Muscle of leg (tissue), 16 donors: Measurements from ENCODE around the gene HRH3. TPM values are rescaled to one million over a fixed set of nuclear protein-coding genes. Genes with fewer than 3 reads are reported as not detected.

Source experiments
- DNase-seq: peaks from one replicate; pipeline ENCODE4 v3.0.0; 2013
- H3K27ac ChIP-seq: one replicate; pipeline ENCODE4 v1.5.1; 2013; ENCODE audit warnings: mild to moderate bottlenecking, low read length, control low read depth
- H3K27me3 ChIP-seq: one replicate; pipeline ENCODE4 v1.6.1; 2013; ENCODE audit warnings: low read length; ENCODE audit not compliant: control insufficient read depth, insufficient read depth
- H3K36me3 ChIP-seq: one replicate; pipeline ENCODE4 v1.6.1; 2013; ENCODE audit warnings: low read length; ENCODE audit not compliant: control insufficient read depth, insufficient read depth
- H3K4me1 ChIP-seq: one replicate; pipeline ENCODE4 v1.6.1; 2013; ENCODE audit warnings: low read length; ENCODE audit not compliant: control insufficient read depth, insufficient read depth
- H3K4me3 ChIP-seq: one replicate; pipeline ENCODE4 v1.5.1; 2013; ENCODE audit warnings: low read length, control low read depth
- H3K9me3 ChIP-seq: replicated peaks from 2 replicates; pipeline ENCODE4 v1.6.1; 2013; ENCODE audit warnings: low read depth, low read length; ENCODE audit not compliant: control insufficient read depth
- WGBS: methylation state at CpG from one replicate; pipeline ENCODE4 v1.1.5; 2013; ENCODE audit warnings: missing lambda C conversion rate; ENCODE audit not compliant: insufficient coverage; 5-methylcytosine and 5-hydroxymethylcytosine counted together
- long read RNA-seq, 11 donors: transcript quantifications; one replicate each; lab custom pipeline, GENCODE V29; 2026
- polyA plus RNA-seq, 8 donors: library from polyadenylated mRNA; unstranded; fragments of 120-200 nt; gene quantifications; one replicate each; pipeline versions ENCODE4 v1.2.1 to v1.2.3, GENCODE V29; 2013; ENCODE audit warnings: inconsistent platforms in 1 of 8, low replicate concordance in 1 of 8; ENCODE audit not compliant: insufficient read length in 8 of 8, insufficient read depth in 1 of 8
- total RNA-seq: library from RNA; stranded (reverse); fragments of 120-200 nt; gene quantifications from one replicate; pipeline ENCODE4 v1.2.4, GENCODE V29; 2013

Gene HRH3
- total RNA-seq (0.35 TPM), polyA plus RNA-seq (1 to 10 TPM in 1 of 8 donors, under 1 TPM in 7; 0.09 to 1.3 (median 0.54) TPM)
- long read RNA-seq, donor 1: 0 reads
- long read RNA-seq, donor 2: 0 reads
- long read RNA-seq, donor 3, partial matches to known transcripts: 0 of 1 reads
- long read RNA-seq, donor 3, other reads (novel, unspliced or antisense): 0 of 1 reads
- long read RNA-seq, donor 4: 0 reads
- long read RNA-seq, donor 5: 0 reads
- long read RNA-seq, donor 6: 0 reads
- long read RNA-seq, donor 7: 0 reads
- long read RNA-seq, donor 8: 0 reads
- long read RNA-seq, donor 9: 0 reads
- long read RNA-seq, donor 10: 0 reads
- long read RNA-seq, donor 11, partial matches to known transcripts: 0 of 1 reads
- long read RNA-seq, donor 11, other reads (novel, unspliced or antisense): 0 of 1 reads

DNA sequence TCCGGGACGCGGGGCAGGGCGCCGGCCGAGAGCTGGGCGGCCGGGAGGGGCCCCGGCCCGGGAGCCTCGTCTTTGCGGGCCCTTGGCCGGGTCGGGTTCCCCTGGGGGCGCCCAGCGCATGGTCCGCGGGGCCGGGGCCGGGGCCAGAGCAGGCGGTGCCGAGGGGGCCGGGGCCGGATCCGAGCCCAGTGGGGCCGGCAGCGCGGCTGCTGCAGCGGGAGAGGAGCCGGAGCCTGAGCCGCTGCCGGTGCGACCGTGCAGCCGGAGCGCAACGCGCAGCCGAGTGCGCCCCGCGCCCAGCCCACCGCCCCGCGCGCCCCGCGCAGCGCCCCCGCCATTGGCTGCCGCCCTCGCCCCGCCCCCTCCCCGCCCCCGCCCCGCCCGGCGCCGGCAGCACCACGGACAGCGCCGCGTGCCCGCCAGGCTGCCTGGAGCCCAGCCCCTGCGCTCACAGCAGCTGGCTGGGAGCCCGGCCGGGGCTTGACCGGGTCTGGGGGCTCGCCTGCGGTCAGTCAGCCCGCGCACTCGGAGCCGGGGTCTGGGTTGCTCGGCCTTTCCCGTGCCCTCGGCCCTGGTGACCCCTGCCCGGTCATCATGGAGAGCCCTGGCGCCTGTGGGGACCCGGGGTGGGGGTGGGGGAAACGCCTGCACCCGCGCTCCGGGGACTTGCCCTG lies at the start of gene HRH3:
Gene HRH3, minus strand, starts transcription at position 287 of the 674 bp plus-strand sequence. CDS start 308 bp downstream, outside the sequence.
- Histone ChIP-seq H3K4me1 (peaks cover 22% of the 10 kb centered on the region), H3K27ac (no peak within 1 kb of the TSS), H3K27me3 (peaks cover 88% of the 10 kb centered on the region), H3K9me3 (no peaks in the 10 kb centered on the region), H3K4me3 (no peak within 1 kb of the TSS), H3K36me3 (no peaks in the 10 kb centered on the region)
- under 1% methylated on average over 67 of the region's 84 CpGs for WGBS
- peak; percentile 69 for DNase-seq

DNA sequence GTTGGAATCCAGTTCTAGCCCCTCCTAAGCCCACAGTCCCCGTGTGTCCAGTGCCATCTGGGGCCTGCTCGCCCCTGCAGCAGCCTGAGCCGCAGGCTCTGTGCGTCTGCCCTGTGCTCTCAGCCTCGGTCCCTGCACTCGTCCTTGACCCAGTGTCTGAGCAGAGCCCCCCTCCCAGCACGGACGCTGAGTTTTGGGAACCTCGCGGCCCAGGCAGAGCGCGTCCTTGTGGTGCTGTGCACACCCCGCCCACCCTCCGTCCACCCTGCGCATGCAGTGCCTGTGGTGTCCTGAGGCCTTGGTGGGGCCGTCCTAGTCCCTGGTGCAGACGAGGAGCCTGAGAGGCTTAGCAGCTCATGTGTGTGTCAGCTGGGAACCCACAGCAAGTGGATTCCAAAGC lies 49.8 kb upstream of the HRH3 start:
- no peak overlapping the region for H3K4me3 ChIP-seq
- H3K9me3 ChIP-seq: peaks cover 5% of the 10 kb centered on the region
- 76% methylated on average over 15 of the region's 17 CpGs for WGBS
- H3K27ac ChIP-seq: no peak overlapping the region
- no peak for DNase-seq
- peaks cover 37% of the 10 kb centered on the region for H3K4me1 ChIP-seq
- no peaks in the 10 kb centered on the region for H3K27me3 ChIP-seq
- peaks cover 55% of the 10 kb centered on the region for H3K36me3 ChIP-seq

- WGBS: 69% methylated on average over 14 of the region's 14 CpGs
- no peak for DNase-seq
- Histone ChIP-seq H3K9me3 (peaks cover 8% of the 10 kb centered on the region), H3K36me3 (peaks cover 59% of the 10 kb centered on the region), H3K4me1 (peaks cover 33% of the 10 kb centered on the region), H3K4me3 (no peak overlapping the region), H3K27me3 (no peaks in the 10 kb centered on the region), H3K27ac (no peak overlapping the region)
Observed at GRCh38 chr20:62269378-62269777, 49.3 kb upstream of the HRH3 start.

GRCh38 chr20:62268228-62268900 lies 48.3 kb upstream of the HRH3 start:
- Histone ChIP-seq H3K36me3 (peaks cover 56% of the 10 kb centered on the region), H3K27ac (no peak overlapping the region), H3K4me3 (no peak overlapping the region), H3K27me3 (no peaks in the 10 kb centered on the region), H3K9me3 (peaks cover 8% of the 10 kb centered on the region), H3K4me1 (peaks cover 27% of the 10 kb centered on the region)
- DNase-seq: no peak
- 100% methylated on average over 3 of the region's 7 CpGs for WGBS

DNA sequence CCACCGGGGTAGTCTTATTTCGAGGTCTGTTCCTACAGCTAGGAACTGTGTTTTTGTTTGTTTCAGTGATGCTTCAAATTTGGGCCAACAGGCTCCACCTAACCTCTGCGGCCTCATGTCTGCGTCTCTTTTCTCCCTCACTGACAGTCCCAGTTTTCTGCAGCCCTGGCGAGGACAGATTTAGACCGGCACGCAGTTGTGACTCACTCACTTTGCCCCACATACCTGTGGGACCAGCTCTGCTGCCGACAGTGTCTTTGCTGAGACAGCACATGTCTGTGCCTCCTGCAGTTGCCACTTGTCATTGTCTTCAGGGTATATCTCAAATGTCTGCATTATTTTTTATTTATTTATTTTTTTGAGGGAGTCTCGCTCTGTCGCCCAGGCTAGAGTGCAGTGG lies 47.5 kb upstream of the HRH3 start:
- Histone ChIP-seq H3K36me3 (peaks cover 56% of the 10 kb centered on the region), H3K27ac (peak overlapping the region; percentile 70), H3K4me1 (peaks cover 27% of the 10 kb centered on the region), H3K27me3 (no peaks in the 10 kb centered on the region), H3K9me3 (peaks cover 8% of the 10 kb centered on the region), H3K4me3 (no peak overlapping the region)
- 92% methylated on average over 5 of the region's 10 CpGs for WGBS
- peak; percentile 39 for DNase-seq

DNA sequence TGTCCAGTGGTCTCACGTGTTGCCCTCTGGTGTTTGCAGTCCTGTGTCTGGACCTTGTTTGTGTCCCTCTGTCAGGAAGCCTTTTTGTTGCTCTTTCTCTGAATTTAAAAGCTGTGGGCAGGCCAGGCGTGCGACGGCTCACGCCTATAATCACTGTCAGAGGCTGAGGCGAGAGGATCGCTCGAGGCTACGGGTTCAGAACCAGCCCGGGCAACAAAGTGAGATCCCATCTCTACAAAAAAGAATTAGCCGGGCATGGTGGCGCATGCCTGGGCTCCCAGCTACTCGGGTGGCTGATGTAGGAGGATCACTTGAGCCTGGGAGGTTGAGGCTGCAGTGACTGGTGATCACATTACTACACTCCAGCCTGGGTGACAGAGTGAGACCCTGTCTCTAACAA lies 46.8 kb upstream of the HRH3 start:
- Histone ChIP-seq H3K27me3 (no peaks in the 10 kb centered on the region), H3K4me3 (no peak overlapping the region), H3K36me3 (peaks cover 56% of the 10 kb centered on the region), H3K4me1 (peaks cover 27% of the 10 kb centered on the region), H3K27ac (peak overlapping the region; percentile 70), H3K9me3 (peaks cover 8% of the 10 kb centered on the region)
- WGBS: 100% methylated on average over 3 of the region's 13 CpGs
- DNase-seq: no peak

DNA sequence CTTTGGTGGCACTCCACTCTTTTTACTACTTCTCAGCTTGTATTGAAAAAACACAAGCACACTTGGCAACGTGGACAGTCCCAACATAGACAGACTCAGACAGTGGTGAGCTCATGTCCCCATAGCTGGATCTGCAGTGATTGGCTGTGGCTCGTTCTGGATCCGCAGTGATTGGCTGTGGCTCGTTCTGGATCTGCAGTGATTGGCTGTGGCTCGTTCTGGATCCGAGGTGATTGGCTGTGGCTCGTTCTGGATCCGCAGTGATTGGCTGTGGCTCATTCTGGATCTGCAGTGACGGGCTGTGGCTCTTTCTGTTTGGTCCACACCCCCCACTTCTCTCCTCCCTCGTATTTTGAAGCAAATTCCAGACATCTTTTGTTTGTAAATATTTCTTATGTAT lies 46.3 kb upstream of the HRH3 start:
- Histone ChIP-seq H3K27ac (no peak overlapping the region), H3K9me3 (peaks cover 8% of the 10 kb centered on the region), H3K36me3 (peaks cover 58% of the 10 kb centered on the region), H3K4me1 (peaks cover 27% of the 10 kb centered on the region), H3K27me3 (no peaks in the 10 kb centered on the region), H3K4me3 (no peak overlapping the region)
- 91% methylated on average over 6 of the region's 10 CpGs for WGBS
- no peak for DNase-seq

DNA sequence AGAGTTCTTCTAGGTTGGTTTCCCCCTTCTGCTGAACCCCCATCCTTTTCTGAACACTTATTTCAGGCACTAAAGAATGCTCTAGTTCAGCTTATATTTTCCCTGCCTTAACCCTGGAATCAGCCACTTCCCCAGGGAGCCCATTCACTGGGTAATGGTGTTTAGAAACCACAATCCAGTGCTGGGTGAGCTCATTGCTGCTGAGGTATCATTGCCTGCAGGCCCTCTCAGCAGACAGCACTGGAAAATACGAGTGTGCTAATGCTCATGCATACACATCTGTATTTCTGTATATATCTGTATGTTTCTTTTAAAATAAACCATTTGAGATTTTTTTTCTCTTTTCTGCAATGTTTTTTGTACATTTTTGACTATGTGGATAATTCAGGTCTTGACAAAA lies 45.3 kb upstream of the HRH3 start:
- Histone ChIP-seq H3K27ac (no peak overlapping the region), H3K4me3 (no peak overlapping the region), H3K4me1 (peaks cover 21% of the 10 kb centered on the region), H3K9me3 (peaks cover 8% of the 10 kb centered on the region), H3K27me3 (no peaks in the 10 kb centered on the region), H3K36me3 (peaks cover 62% of the 10 kb centered on the region)
- WGBS: no CpG with 5 or more reads among the region's 1 CpG
- no peak for DNase-seq

DNA sequence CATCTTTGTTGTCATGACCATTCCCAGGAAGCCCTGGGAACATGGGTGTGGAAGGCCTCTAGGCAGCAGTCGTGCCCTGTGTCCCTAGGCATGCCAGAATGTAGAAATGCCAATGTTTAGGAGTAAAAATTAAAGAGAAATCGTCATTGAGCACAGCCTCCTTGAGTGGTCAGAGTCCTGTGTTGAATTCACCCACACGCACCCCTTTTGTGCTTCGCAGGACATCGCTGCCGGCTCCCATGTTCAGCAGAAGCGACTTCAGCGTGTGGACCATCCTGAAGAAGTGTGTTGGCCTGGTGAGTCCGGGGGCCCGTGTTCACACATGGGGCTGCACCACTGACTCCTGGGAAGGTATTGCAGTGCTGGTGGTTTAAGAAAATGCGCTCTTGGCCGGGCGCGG lies 43.3 kb upstream of the HRH3 start:
- peaks cover 78% of the 10 kb centered on the region for H3K36me3 ChIP-seq
- WGBS: 95% methylated on average over 10 of the region's 14 CpGs

GRCh38 chr20:62262064-62262463 lies 42.0 kb upstream of the HRH3 start:
- H3K9me3 ChIP-seq: peaks cover 8% of the 10 kb centered on the region
- 91% methylated on average over 10 of the region's 10 CpGs for WGBS
- H3K4me3 ChIP-seq: no peak overlapping the region
- H3K27ac ChIP-seq: no peak overlapping the region
- H3K36me3 ChIP-seq: peaks cover 83% of the 10 kb centered on the region
- no peaks in the 10 kb centered on the region for H3K27me3 ChIP-seq
- DNase-seq: no peak
- peaks cover 1% of the 10 kb centered on the region for H3K4me1 ChIP-seq

More for the DNA sequence above, 43.3 kb upstream of the HRH3 start:
- Histone ChIP-seq H3K4me1 (peaks cover 8% of the 10 kb centered on the region), H3K9me3 (peaks cover 8% of the 10 kb centered on the region), H3K27me3 (no peaks in the 10 kb centered on the region), H3K4me3 (no peak overlapping the region), H3K27ac (no peak overlapping the region)
- DNase-seq: no peak
